ENCODE measurements around the gene CXCR3.

The CXCR3 gene

GRCh38 chrX:71618303-71618721, at the start of gene CXCR3:
Gene CXCR3 (minus strand): TSS chrX:71618511. CDS start chrX:71618449, 62 bp downstream.
- Mint-ChIP-seq H3K4me1 (peaks cover 13% of the 10 kb centered on the region), H3K36me3 (ENCODE audit: low read depth) (peaks cover 5% of the 10 kb centered on the region), H3K9me3 (peaks cover 66% of the 10 kb centered on the region), H3K27me3 (ENCODE audit: low read depth, poor library complexity) (no peaks in the 10 kb centered on the region), H3K4me3 (no peak within 1 kb of the TSS), H3K27ac (no peak within 1 kb of the TSS)
- TF ChIP-seq, protein P1, sequence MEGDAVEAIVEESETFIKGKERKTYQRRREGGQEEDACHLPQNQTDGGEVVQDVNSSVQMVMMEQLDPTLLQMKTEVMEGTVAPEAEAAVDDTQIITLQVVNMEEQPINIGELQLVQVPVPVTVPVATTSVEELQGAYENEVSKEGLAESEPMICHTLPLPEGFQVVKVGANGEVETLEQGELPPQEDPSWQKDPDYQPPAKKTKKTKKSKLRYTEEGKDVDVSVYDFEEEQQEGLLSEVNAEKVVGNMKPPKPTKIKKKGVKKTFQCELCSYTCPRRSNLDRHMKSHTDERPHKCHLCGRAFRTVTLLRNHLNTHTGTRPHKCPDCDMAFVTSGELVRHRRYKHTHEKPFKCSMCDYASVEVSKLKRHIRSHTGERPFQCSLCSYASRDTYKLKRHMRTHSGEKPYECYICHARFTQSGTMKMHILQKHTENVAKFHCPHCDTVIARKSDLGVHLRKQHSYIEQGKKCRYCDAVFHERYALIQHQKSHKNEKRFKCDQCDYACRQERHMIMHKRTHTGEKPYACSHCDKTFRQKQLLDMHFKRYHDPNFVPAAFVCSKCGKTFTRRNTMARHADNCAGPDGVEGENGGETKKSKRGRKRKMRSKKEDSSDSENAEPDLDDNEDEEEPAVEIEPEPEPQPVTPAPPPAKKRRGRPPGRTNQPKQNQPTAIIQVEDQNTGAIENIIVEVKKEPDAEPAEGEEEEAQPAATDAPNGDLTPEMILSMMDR (IDR thresholded peaks at IDR 0.05): no peak
- DNase-seq: no peak

DNA sequence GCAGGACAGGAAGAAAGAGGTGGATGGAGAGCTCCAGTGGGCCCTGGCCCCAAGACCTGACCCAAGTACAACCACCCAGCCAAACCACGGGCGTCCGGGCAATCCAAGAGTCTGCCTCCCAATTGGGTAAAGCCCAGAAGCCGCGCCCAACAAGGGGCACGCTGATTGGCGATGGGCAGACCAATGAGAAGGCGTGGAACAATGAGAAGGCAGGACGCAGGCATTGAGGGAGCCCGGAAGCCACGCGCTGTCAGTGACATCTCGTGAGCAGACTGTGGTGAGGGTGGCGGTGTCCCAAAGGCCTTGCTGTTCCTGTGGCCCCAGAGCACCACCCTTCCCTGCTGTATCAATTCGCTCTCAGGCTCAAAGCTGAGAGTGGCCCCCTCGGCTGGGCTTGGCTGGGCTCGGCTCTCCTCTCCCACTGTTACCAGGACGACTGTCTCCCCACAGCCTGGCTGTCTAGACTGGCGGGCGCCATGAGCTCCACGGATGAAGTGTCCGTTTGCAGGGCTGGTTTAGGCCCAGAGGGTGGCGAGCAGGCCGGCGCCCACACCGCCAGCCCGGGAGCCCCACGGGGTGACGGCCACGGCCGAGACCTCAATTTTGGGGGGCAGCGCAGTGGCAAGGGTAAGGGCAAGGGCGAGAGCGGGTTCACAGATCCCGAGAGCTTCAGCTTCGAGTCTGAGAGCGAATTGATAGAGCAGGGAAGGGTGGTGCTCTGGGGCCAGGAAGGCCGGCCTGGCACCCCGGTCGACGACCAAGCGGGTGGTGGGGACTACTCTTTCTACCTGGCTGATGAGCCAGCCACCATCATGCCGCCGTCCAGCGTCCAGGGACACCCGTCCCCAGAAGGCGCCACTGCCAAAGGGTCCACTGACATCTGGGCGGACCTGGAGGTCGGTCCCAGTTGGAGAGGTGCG, 49.3 kb upstream of the CXCR3 start, which contains the start of gene LOC101059915:
Gene LOC101059915, plus strand, starts transcription at position 219 of the 920 bp plus-strand sequence.
- Mint-ChIP-seq H3K4me3 (no peak within 1 kb of the TSS), H3K27me3 (ENCODE audit: low read depth, poor library complexity) (peaks cover 15% of the 10 kb centered on the region), H3K9me3 (peaks cover 44% of the 10 kb centered on the region), H3K27ac (no peak within 1 kb of the TSS), H3K36me3 (ENCODE audit: low read depth) (no peaks in the 10 kb centered on the region), H3K4me1 (no peaks in the 10 kb centered on the region)
- DNase-seq: no peak
- TF ChIP-seq, protein P1 (IDR thresholded peaks at IDR 0.05): no peak

GRCh38 chrX:71666240-71667223, 48.2 kb upstream of the CXCR3 start:
- Mint-ChIP-seq H3K36me3 (ENCODE audit: low read depth) (no peaks in the 10 kb centered on the region), H3K4me3 (no peak overlapping the region), H3K27ac (no peak overlapping the region), H3K27me3 (ENCODE audit: low read depth, poor library complexity) (peaks cover 12% of the 10 kb centered on the region), H3K9me3 (peaks cover 44% of the 10 kb centered on the region), H3K4me1 (no peaks in the 10 kb centered on the region)
- TF ChIP-seq, protein P1 (IDR thresholded peaks at IDR 0.05): no peak
- DNase-seq: no peak

- TF ChIP-seq, protein P1 (IDR thresholded peaks at IDR 0.05): no peak
- no peak for DNase-seq
- H3K4me3 Mint-ChIP-seq: no peak overlapping the region
- no peaks in the 10 kb centered on the region for H3K36me3 Mint-ChIP-seq (ENCODE audit: low read depth)
- peaks cover 48% of the 10 kb centered on the region for H3K9me3 Mint-ChIP-seq
- H3K27ac Mint-ChIP-seq: no peak overlapping the region
- peaks cover 9% of the 10 kb centered on the region for H3K27me3 Mint-ChIP-seq (ENCODE audit: low read depth, poor library complexity)
- no peaks in the 10 kb centered on the region for H3K4me1 Mint-ChIP-seq
Observed at GRCh38 chrX:71665747-71666146, 47.4 kb upstream of the CXCR3 start.

DNA sequence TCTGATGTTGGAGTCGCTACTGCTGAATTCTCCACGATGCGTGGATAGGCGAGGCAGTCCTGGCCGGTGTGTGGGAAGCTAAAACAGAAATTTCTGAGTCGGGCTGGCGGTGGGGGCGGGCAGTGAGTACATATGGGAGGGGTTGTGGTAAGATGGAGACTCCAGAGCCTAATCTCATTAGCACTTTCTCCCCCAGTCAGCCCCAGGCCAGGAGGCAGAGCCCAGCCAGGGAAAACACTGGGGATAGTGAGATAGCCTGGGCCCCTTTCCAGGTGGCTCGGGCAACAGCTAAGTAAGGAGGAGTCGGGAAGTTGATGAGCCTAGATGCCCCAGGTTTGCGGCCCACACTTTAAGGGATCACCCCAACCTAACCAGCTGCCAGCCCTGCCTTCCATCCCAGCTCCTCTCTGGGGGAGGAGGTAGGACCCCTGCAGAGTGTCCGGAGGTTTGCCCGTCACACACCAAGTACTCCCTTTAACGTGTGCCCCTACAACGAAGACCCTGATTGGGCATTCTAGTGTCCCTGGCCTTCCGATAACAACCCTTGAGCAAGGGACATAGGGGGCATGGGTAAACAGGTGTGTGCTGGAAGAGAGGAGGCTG, 46.7 kb upstream of the CXCR3 start:
- TF ChIP-seq, protein P1 (IDR thresholded peaks at IDR 0.05): no peak
- Mint-ChIP-seq H3K4me1 (no peaks in the 10 kb centered on the region), H3K27me3 (ENCODE audit: low read depth, poor library complexity) (peaks cover 9% of the 10 kb centered on the region), H3K4me3 (no peak overlapping the region), H3K36me3 (ENCODE audit: low read depth) (no peaks in the 10 kb centered on the region), H3K27ac (no peak overlapping the region), H3K9me3 (peaks cover 47% of the 10 kb centered on the region)
- DNase-seq: no peak

All from nephron progenitor cell (in vitro differentiated cells).